HG03432 (cell line): ENCODE results near the gene ALG8.
"Not testable (repeated sequence)": the region's sequence is repeated elsewhere in the genome, so short reads cannot be mapped to it uniquely, and the experiment has no call there.

Source experiments
- ATAC-seq: cut with Tn5 transposase; IDR thresholded peaks from one replicate; pipeline ENCODE4 v1.9.1; 2021; ENCODE audit warnings: mild to moderate bottlenecking, moderate library complexity; ENCODE audit not compliant: unreplicated experiment

Gene ALG8

DNA sequence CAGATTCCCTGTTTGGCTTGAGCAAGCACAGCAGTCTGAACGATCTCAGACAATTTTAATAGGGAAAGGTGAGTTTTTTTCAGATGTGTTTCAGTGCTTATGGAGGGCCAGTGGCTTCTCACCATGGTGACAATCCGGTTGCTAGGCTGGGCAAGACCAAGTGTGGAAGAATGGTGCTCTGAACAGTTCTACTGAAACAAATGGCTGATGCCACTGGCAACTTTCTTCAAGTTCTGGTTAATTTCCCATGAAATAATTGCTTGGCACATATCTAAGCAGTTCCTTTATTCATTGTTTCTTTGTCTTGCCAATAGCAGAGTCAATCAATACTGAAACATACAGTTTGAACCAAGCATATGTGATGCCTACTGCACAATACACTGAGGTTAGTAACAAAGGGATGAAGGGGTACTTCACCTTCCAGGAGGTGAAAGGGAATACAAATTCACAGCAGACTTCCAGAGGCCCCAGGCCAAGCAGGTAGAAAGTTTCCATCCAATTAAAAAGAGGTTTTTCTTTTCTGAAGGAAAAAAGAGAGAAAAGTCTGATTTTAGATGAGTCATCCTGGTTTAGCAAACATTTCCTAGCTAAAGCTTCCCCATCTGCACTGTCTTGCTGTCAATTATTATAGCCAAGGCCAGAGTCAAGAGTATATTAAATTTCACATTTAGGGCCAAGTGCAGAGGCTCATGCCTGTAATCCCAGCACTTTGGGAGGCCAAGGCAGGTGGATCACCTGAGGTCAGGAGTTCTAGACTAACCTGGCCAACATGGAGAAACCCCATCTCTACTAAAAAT is 38.6 kb downstream of the ALG8 start:
- no peak for ATAC-seq

GRCh38 chr11:78100261-78100660 is 39.2 kb downstream of the ALG8 start:
- no peak for ATAC-seq

DNA sequence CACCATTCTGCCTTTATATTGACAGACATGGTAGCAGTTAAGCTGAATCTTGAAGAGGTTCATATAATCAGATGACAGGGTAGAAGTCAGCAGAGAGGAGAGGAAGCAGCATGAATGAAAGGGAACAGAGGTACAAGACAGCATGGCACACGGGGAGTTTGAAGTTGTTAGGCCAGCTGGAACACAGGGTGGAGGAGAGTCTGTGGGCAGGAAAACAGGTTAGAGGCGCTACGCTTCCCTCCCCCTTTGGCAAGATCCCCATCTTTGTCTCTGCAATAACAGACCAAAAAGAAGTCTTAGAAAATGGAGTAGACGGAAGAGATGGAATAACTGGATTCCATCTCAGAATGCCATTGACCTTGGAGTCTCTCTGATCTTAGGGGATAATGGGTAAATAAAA is 39.8 kb downstream of the ALG8 start:
- no peak for ATAC-seq

DNA sequence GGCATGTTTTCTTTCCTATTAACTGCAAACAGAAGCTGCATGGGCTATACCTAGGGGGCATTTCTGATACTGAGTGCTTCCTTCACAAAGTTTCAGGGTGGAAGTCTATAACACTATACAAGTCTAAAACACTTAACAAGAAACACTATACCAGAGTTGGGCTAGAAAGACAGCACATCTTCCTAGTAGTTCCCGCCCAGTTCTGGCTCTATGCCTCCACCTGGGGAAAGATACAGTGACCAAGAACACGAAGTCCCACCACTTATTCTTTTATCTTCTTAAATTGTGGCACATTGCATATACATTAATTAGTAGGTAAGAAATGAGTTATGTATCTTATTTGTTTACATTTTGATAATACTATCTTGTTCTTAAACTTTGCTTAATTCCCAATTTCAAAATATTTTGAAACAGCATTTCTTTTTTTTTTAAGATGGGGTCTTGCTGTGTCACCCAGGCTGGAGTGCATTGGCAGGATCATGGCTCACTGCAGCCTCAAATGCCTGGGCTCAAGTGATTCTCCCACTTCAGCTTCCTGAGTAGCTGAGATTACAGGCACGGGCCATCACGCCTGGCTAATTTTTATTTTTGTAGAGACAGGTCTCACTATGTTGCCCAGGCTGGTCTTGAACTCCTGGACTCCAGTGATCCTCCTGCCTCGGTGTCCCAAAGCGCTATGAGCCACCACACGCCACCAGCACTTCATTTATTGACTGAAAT is 41.6 kb downstream of the ALG8 start:
- ATAC-seq = no peak

- no peak for ATAC-seq
Measured at GRCh38 chr11:78094250-78094649, 45.2 kb downstream of the ALG8 start.

DNA sequence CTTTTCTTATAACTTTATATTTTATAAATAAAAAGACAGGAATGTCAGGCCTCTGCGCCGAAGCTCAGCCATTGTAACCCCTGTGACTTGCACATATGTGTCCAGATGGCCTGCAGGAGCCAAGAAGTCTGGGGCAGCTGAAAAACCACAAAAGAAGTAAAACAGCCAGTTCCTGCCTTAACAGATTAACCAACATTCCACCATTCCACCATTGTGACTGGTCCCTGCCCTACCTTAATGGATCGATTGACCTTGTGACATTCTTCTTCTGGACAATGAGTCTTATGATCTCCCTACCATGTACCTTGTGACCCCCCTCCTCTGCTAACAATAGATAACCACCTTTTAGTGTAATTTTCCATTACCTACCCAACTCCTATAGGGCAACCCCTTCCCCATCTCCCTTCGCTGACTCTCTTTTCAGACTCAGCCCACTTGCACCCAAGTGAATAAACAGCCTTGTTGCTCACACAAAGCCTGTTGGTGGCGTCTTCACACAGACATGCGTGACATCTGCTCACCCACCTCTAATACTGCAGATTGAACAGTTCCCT is 52.8 kb downstream of the ALG8 start:
- not testable (repeated sequence) for ATAC-seq

GRCh38 chr11:78085972-78086371 is 53.5 kb downstream of the ALG8 start:
- no peak for ATAC-seq

GRCh38 chr11:78084506-78084905 is 54.9 kb downstream of the ALG8 start:
- not testable (repeated sequence) for ATAC-seq

DNA sequence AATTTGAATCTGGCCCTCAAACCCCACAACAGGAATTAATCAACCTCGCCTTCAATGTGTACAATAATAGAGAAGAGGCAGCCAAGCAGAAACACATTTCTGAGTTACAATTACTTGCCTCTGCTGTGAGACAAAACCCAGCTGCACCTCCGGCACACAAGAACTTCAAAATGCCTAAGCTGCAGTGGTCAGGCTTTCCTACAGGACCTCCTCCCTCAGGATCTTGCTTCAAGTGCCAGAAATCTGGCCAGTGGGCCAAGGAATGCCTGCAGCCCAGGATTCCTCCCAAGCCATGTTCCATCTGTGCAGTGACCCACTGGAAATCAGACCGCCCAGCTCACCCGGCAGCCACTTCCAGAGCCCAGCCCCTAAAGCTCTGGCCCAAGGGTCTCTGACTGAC is 56.4 kb downstream of the ALG8 start:
- ATAC-seq = no peak

DNA sequence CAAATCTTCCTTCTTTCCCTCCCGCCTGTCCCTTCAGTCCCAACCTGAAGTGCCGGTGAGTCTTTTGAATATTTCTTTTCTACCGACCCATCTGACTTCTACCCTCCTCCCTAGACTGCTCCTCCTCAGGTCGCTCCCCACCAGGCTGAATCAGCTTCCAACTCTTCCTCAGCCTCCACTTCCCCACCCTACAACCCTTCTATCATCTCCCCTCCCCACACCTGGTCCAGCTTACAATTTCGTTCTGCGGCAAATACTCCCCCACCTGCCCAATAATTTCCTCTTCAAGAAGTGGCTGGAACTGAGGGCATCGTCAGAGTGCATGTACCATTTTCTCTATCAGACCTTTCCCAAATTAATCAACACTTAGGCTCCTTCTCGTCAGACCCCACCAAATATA is 57.3 kb downstream of the ALG8 start:
- ATAC-seq = no peak

GRCh38 chr11:78081583-78081982 is 57.8 kb downstream of the ALG8 start:
- no peak for ATAC-seq

- no peak for ATAC-seq
Measured at GRCh38 chr11:78080818-78081495, 58.5 kb downstream of the ALG8 start.

DNA sequence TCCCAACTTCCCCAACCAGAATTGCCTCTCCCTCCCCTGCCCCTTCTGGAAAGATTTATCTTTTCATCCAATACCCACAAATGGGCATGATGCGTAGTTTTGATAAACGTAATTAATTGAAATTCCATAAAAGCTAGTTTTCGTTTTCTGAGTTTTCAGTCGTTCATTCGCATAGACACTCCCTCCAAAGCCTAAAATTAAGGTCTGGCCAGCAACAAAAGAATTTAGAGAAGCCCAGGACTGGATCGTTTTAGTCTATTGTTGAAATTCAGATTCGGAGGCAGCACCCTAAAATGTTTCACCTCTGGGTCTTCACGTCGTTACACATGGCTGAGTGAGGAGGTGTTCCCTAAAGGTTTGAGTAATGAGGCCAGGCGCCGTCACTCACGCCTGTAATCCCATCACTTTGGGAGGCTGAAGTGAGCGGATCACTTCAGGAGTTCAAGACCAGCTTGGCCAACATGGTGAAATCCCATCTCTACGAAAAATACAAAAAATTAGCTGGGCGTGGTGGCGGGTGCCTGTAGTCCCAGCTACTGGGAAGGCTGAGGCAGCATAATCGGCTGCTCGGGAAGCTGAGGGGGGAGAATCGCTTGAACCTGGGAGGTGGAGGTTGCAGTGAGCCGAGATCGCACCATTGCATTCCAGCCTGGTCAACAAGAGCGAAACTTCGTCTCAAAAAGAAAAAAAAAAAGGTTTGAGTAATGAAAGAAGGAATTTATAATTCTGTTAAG is 59.2 kb downstream of the ALG8 start:
- no peak for ATAC-seq

- ATAC-seq = peak; percentile 92
Measured at GRCh38 chr11:78079232-78080083, 60.0 kb downstream of the ALG8 start, which contains the start of gene NDUFC2. NDUFC2 (minus strand) TSS chr11:78079862; CDS start chr11:78079744, 118 bp downstream.

DNA sequence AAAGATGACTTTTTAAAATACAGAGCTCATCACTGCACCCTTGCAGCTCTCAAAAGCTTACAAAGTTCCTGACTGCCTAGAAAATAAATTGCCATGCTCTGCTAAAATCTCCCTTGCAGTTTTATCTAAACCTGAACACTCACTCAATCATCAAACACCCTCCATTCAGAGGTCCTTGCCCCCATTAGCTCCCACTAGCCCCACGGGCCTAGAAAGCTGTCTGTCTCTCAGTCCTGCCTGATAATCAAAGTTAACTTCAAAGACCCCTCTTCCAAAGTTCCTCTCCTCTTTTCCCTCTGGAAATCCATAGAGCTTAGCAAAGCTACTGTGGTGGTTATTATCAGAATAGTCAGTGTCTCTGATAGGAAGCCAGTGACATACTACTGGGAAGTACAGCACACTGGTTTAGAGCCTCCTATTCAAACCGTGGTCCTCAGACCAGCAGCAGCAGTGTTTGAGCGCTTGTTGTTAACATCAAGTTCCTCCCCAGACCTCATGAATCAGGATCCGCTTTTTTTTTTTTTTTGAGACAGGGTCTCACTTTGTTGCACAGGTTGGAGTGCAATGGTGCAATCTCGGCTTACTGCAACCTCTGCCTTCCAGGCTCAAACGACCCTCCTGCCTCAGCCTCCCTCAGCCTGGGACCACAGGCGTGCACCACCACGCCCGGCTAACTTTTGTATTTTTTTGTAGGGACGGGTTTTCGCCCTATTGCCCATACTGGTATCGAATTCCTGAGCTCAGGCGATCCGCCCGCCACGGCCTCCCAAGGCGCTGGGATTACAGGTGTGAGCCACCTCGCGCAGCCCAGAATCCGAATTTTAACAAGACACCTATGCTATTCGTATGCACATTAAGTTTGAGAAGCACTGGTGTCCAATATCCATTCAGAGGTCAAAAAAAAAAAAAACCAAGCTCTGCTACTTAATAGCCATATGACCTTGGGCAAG is 60.9 kb downstream of the ALG8 start:
- no peak for ATAC-seq

- not testable (repeated sequence) for ATAC-seq
Measured at GRCh38 chr11:78077592-78077991, 61.8 kb downstream of the ALG8 start.

GRCh38 chr11:78076733-78077403 is 62.6 kb downstream of the ALG8 start:
- no peak for ATAC-seq

GRCh38 chr11:78074756-78075155 is 64.7 kb downstream of the ALG8 start:
- ATAC-seq = no peak
